Esophagus muscularis mucosa (tissue), 3 donors: ENCODE measurements around the gene STARD5.

Experiments
- EP300 ChIP-seq: sonication (generic); formaldehyde crosslinking; IDR thresholded peaks from one replicate; pipeline ENCODE4 v1.6.1; 2017; ENCODE audit warnings: antibody characterized with exemption
- TF ChIP-seq, protein P1 (sequence below), 3 experiments: fragments of 200-600 bp in 2 of 3; fragments of 450-650 bp in 1 of 3; sonication (generic) in 2 of 3; IDR thresholded peaks; one replicate each; pipeline ENCODE4 v1.5.1; 2017 to 2019; ENCODE audit warnings: antibody characterized with exemption in 3 of 3, mild to moderate bottlenecking in 2 of 3, moderate library complexity in 1 of 3

DNA sequence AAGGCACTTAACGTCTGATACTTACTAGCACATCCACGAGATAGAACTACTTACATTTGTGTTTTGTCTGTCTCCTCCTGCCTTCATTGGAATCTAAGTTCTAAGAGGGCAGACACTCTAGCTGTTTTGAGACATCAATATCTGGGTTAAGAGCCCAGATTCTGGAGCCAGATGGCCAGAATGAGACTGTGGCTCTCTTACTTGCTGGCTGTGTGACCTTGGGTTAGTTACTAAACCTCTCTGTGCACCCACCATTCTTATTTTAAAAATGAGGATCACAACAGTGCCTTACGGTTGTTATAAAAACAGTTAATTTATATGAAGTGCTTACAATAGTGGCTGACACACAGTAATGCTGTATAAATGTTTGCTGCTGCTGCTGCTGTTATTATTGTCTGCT, 7.7 kb downstream of the STARD5 start:
- no peak for TF ChIP-seq EP300
- TF ChIP-seq, protein P1, sequence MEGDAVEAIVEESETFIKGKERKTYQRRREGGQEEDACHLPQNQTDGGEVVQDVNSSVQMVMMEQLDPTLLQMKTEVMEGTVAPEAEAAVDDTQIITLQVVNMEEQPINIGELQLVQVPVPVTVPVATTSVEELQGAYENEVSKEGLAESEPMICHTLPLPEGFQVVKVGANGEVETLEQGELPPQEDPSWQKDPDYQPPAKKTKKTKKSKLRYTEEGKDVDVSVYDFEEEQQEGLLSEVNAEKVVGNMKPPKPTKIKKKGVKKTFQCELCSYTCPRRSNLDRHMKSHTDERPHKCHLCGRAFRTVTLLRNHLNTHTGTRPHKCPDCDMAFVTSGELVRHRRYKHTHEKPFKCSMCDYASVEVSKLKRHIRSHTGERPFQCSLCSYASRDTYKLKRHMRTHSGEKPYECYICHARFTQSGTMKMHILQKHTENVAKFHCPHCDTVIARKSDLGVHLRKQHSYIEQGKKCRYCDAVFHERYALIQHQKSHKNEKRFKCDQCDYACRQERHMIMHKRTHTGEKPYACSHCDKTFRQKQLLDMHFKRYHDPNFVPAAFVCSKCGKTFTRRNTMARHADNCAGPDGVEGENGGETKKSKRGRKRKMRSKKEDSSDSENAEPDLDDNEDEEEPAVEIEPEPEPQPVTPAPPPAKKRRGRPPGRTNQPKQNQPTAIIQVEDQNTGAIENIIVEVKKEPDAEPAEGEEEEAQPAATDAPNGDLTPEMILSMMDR (IDR thresholded peaks at IDR 0.05) = no peak
